Uterus (tissue), 2 donors: Measurements from ENCODE around the gene TRAF3IP3.

Experiments
- POLR2A ChIP-seq, 2 donors: fragments of 450-650 bp; IDR thresholded peaks; one replicate each; pipeline ENCODE4 v1.6.1; 2016; ENCODE audit warnings: antibody characterized with exemption in 2 of 2, mild to moderate bottlenecking in 1 of 2, moderate library complexity in 1 of 2
- TF ChIP-seq, protein P1 (sequence below), 4 experiments: fragments of 200-600 bp in 2 of 4; fragments of 450-650 bp in 2 of 4; sonication (generic) in 2 of 4; IDR thresholded peaks; one replicate each; pipeline ENCODE4 v1.5.1; 2016 to 2019; ENCODE audit warnings: antibody characterized with exemption in 4 of 4, mild to moderate bottlenecking in 2 of 4, moderate library complexity in 1 of 4

DNA sequence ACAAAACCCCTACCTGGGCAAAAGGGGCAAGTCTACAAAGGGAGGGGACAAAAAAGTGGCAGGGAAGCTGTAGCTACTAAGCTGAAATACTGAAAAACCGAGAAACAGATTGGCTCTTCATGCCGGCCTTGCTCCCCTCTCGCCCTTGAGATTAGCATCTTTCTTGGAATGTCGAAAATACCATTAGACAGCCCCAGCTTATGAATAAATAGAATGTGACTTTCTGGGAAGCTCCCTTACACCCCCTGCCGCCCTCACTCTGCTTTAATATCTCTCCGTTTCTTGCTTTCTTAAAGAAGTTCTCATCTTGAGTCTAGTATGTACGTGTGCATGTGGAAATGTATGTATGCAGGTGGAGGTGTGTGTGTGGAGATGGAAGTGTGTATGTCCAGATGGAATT, 14.1 kb downstream of the TRAF3IP3 start:
- TF ChIP-seq, protein P1, sequence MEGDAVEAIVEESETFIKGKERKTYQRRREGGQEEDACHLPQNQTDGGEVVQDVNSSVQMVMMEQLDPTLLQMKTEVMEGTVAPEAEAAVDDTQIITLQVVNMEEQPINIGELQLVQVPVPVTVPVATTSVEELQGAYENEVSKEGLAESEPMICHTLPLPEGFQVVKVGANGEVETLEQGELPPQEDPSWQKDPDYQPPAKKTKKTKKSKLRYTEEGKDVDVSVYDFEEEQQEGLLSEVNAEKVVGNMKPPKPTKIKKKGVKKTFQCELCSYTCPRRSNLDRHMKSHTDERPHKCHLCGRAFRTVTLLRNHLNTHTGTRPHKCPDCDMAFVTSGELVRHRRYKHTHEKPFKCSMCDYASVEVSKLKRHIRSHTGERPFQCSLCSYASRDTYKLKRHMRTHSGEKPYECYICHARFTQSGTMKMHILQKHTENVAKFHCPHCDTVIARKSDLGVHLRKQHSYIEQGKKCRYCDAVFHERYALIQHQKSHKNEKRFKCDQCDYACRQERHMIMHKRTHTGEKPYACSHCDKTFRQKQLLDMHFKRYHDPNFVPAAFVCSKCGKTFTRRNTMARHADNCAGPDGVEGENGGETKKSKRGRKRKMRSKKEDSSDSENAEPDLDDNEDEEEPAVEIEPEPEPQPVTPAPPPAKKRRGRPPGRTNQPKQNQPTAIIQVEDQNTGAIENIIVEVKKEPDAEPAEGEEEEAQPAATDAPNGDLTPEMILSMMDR (IDR thresholded peaks at IDR 0.05) = no peak
- no peak for TF ChIP-seq POLR2A (IDR thresholded peaks at IDR 0.05)
